ENCODE data around the gene ARHGAP27.

Gene ARHGAP27

GRCh38 chr17:45408611-45409421, 23.9 kb downstream of the ARHGAP27 start:
- no peak for DNase-seq

GRCh38 chr17:45406107-45406506, 26.6 kb downstream of the ARHGAP27 start:
- no peak for DNase-seq

GRCh38 chr17:45405250-45406086, 27.2 kb downstream of the ARHGAP27 start:
- DNase-seq = no peak

- no peak for DNase-seq
These were observed 27.8 kb downstream of the ARHGAP27 start for GRCh38 chr17:45404870-45405249.

GRCh38 chr17:45403906-45404490, 28.7 kb downstream of the ARHGAP27 start:
- DNase-seq = no peak

GRCh38 chr17:45402916-45403315, 29.8 kb downstream of the ARHGAP27 start:
- no peak for DNase-seq

- DNase-seq = no peak
These were observed 33.9 kb downstream of the ARHGAP27 start for GRCh38 chr17:45398800-45399199.

- DNase-seq = no peak
These were observed 34.9 kb downstream of the ARHGAP27 start for GRCh38 chr17:45397796-45398195.

GRCh38 chr17:45396496-45397205, 36.0 kb downstream of the ARHGAP27 start:
- no peak for DNase-seq

GRCh38 chr17:45395569-45396415, 36.9 kb downstream of the ARHGAP27 start:
- DNase-seq = no peak

- DNase-seq = peak; percentile 39
These were observed 37.6 kb downstream of the ARHGAP27 start for GRCh38 chr17:45394913-45395568.

GRCh38 chr17:45394564-45394912, 38.1 kb downstream of the ARHGAP27 start:
- DNase-seq = no peak

GRCh38 chr17:45394091-45394490, 38.6 kb downstream of the ARHGAP27 start:
- DNase-seq = no peak

GRCh38 chr17:45393411-45393810, 39.3 kb downstream of the ARHGAP27 start:
- no peak for DNase-seq

GRCh38 chr17:45391918-45392317, 40.8 kb downstream of the ARHGAP27 start:
- no peak for DNase-seq

- DNase-seq = no peak
These were observed 41.4 kb downstream of the ARHGAP27 start for GRCh38 chr17:45391291-45391690.

GRCh38 chr17:45389354-45389753, 43.3 kb downstream of the ARHGAP27 start:
- no peak for DNase-seq

GRCh38 chr17:45388604-45389325, 43.9 kb downstream of the ARHGAP27 start:
- DNase-seq = no peak

GRCh38 chr17:45387739-45388138, 44.9 kb downstream of the ARHGAP27 start:
- DNase-seq = no peak

- DNase-seq = no peak
These were observed 46.5 kb downstream of the ARHGAP27 start for GRCh38 chr17:45386178-45386577.

Measured in CD4-positive, alpha-beta T cell treated with Interleukin-15 for 1 hour (primary cell).